HG03439 (cell line): Measurements from ENCODE around the gene DDAH1.

ENCODE experiments used
- ATAC-seq: cut with Tn5 transposase; IDR thresholded peaks from one replicate; pipeline ENCODE4 v1.9.1; 2021; ENCODE audit warnings: mild to moderate bottlenecking, moderate library complexity; ENCODE audit not compliant: unreplicated experiment

The DDAH1 gene

DNA sequence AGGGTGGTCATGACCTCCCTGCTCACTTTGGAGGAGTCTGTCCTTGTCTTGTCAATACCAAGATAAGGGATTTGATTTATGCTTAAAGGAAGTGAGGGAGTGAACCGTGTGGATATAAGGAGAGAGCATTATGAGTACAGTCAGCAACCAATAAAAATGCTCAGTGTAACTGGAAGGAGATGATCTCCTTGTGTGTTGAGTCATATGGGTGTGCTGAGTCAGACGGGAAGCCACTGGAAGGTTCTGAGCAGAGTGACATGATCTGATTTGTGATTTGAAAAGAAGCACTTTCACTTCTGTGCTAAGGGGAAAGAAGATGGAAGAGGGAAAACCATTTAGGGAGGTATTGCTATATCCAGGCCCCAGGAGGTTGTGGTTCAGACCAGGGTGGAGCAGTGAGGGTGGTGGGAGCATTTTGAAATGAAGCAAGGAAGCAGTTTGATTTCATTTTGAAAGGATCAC, 186.1 kb downstream of the DDAH1 start:
- no peak for ATAC-seq

DNA sequence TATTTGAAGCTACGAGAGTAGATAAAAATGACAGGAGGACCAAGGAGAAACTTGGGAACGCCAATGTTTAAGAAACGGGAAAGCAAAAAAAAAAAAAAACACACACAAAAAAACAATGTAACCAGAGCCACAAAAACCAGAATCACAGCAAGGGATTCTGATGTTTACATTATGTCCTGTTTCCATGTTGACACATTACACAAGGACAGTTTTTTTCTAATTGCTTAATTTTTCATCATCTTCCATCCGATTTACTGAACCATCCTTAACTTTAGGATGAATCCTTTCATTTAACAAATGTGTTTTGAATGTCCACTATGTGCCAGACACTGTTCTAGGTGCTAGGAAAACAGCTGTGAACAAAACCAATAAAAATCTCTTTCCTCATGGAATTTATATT, 187.2 kb downstream of the DDAH1 start:
- ATAC-seq, result no peak

- ATAC-seq, result no peak
Observed at GRCh38 chr1:85276978-85277639, 187.8 kb downstream of the DDAH1 start.

DNA sequence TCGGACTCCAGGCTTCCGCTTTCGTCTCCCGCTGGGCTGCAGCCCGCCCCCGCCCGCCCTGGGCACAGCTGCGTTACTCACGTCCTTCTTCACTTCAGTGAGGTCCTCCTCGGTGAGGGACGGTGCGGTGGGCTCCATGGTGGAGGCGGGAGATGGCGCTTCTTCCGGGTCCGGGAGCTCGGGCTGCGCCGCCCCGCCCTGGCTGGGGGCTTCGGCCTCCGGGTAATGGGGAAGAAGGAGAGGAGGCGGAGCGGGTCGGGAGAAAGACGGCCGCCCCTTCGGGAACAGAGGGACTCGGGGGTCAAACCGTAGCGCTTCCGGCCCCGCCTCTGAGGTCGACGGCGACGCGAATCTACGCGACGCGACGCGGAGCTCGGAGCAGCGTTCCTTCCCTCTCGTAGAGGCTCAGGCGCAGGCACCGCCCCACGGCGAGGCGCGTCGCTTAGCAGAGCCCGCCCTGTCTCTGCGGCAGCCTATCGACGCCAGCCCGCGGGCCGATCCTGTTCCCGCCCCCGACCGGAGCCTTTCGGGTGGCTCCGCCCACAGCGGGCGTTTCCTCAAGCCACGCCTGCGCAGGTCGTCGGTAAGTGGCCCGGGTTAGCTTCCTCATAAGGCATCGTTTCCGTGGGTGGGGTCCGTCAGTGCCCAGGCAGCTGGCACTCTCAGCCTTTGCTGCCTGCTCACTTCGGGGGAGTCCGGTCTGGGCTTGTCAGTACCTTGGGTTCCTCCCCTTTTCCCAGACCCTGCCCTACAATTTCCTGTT, 188.6 kb downstream of the DDAH1 start, which contains the start of gene BCL10:
BCL10 (minus strand) TSS at position 418 of the 763 bp plus-strand sequence; CDS start at position 138, 280 bp downstream.
- peak; percentile 97 for ATAC-seq

DNA sequence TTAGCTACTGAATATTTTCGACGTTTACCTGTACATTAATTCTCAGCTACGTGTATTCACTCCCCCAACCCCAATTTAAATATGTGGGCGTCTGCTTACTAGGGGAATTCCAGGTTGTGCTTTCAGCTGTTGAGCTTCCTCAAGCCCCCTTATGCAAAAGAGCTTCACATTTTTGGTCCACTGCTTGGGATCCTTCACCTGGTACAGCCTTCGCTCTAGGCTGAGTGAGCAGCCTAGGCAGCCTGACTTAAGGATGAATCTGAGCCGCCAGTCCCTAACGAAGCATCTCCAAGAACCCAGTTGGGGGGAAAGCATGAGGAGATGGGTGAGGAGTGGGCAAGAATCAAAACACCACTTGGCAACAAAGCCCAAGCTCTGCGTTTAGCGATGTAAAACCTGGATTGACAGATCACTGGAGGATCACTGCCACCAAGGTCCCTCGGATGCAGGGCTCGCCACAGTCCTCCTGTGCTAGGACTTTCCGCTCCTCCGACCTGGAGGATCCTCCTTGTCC, 189.2 kb downstream of the DDAH1 start:
- no peak for ATAC-seq

DNA sequence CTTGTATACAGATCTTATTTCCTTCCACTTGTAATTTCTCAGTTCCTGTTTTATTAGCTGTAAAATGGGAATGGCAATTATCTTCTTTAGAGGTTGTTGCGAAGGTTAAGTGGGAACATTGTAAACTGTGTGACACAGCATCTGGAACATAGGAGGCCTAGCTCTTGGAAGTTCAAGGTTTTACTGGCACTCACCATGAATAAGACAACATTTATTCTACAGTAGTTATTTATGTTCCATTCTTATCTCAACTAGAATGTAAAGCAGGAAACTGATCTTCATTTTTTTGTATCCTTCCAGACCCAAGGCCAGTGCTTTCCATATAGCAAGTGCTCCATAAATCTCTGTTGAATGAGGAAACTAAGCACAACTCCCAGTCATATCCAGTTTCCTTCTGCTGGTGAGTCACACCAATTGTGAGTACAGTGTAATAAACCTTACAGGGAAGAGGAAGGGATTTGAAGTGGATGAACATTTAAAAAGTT, 189.9 kb downstream of the DDAH1 start:
- no peak for ATAC-seq

DNA sequence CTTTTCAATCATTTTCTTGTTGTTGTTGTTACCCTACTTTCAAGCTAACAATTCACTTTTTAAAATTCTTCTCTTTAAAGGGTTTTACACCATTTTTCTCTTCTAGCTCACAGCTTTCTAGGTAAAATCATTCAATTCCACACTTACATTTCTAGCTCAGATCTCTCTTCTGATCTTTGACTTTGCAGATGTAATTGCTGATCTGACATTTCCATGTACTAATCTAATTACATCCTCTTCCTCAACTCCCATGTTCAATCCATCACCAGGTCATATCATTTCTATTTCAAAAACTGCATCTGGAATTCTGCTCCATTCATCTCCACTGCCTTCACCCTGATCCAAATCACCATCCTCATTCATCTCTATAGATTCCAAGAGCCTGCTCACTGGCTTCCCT, 191.6 kb downstream of the DDAH1 start:
- no peak for ATAC-seq

DNA sequence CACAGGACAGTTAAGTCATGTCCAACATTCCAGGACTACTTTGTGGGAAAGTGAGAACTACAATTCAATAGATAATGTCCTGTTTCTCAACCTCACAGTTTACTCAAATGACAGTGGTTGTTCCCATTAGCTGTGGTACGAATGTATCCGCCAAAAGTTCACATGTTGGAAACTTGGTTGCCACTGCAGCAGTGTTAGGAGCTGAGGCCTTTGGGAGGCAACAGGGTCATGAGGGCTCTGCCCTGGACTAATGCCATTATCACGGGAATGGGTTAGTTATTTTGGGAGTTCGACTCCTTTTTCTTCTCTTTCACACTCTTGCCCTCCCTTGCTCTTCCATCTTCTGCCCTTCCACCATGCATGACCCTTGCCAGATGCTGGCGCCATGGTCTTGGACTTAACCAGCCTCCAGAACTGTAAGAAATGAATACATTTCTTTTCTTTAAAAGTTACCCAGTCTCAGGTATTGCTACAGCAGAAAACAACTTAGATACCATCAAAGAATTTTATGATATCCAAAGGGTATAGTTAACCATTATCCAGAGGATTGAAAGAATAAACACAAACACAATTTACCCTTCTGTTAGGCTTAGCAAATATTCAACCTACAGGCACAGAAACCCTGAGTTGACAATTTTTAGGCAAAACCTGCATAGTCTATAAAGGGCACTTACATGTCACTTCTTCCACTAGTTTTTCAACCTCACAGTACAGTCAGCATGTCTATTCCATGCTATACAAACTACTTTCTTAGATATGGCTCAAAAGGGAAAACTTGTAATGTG, 196.0 kb downstream of the DDAH1 start:
- ATAC-seq, result no peak
